Naive thymus-derived CD8-positive, alpha-beta T cell (primary cell): Measurements from ENCODE around the gene GGT5. TPM values are rescaled to one million over a fixed set of nuclear protein-coding genes. Genes with fewer than 3 reads are reported as not detected.
"Not testable (repeated sequence)": the region's sequence is repeated elsewhere in the genome, so short reads cannot be mapped to it uniquely, and the experiment has no call there.

Source experiments
- ATAC-seq, 2 donors: fragments of 150-1000 bp; cut with Tn5 transposase in 1 of 2; sonication (Bioruptor Pico), chemical (Tn5 transposase) in 1 of 2; 1 replicate in 1 of 2; 2 replicates in 1 of 2; pipeline ENCODE4 v1.10.0; 2021; ENCODE audit warnings: mild to moderate bottlenecking in 2 of 2, moderate library complexity in 2 of 2
- POLR2A ChIA-PET: fragments of 350-600 bp; sonication (Branson Sonifier 250); formaldehyde crosslinking; loops from one replicate; lab custom pipeline; 2021; ENCODE audit warnings: antibody characterized with exemption; lab: Charles Lee
- DNase-seq, 10 donors: peaks; one replicate each; pipeline versions ENCODE4 v3.0.0 to v3.0.0-alpha.2; 2020 to 2022
- H3K27ac Mint-ChIP-seq, 10 donors: one replicate each; pipeline ENCODE4 v1.8.0; 2020 to 2022; ENCODE audit warnings: mild to moderate bottlenecking in 10 of 10, mixed read lengths in 10 of 10, moderate library complexity in 4 of 10, inconsistent platforms in 1 of 10
- H3K27me3 Mint-ChIP-seq, 5 donors: one replicate each; pipeline ENCODE4 v1.8.0; 2021 to 2022; ENCODE audit warnings: mixed read lengths in 5 of 5
- H3K36me3 Mint-ChIP-seq, 3 donors: one replicate each; pipeline ENCODE4 v1.8.0; 2020 to 2022; ENCODE audit warnings: mixed read lengths in 3 of 3, mild to moderate bottlenecking in 2 of 3, inconsistent platforms in 1 of 3
- H3K4me1 Mint-ChIP-seq, 4 donors: one replicate each; pipeline ENCODE4 v1.8.0; 2021 to 2022; ENCODE audit warnings: mixed read lengths in 4 of 4
- H3K4me3 Mint-ChIP-seq, 10 donors: one replicate each; pipeline ENCODE4 v1.8.0; 2020 to 2022; ENCODE audit warnings: mild to moderate bottlenecking in 10 of 10, mixed read lengths in 10 of 10, moderate library complexity in 6 of 10, inconsistent platforms in 1 of 10
- H3K9me3 Mint-ChIP-seq, 9 donors: one replicate each; pipeline ENCODE4 v1.8.0; 2020 to 2022; ENCODE audit warnings: mixed read lengths in 9 of 9, mild to moderate bottlenecking in 3 of 9, inconsistent platforms in 1 of 9, moderate library complexity in 1 of 9
- polyA plus RNA-seq, 3 donors: library from polyadenylated mRNA; unstranded; fragments of 300-500 nt; fragmentation: Illumina TruSeq; gene quantifications; one replicate each; pipeline ENCODE4 v1.2.3, GENCODE V29; 2021
- total RNA-seq, 8 experiments: library from RNA in 2 of 8; stranded (reverse) in 2 of 8; gene quantifications; one replicate each; pipeline ENCODE4 v1.2.3 and lab custom pipeline; 2021 to 2026

GGT5 gene
- total and polyA plus RNA-seq, 5 experiments from 2014 or later: 0.08 TPM; not detected in 4

GRCh38 chr22:24224468-24224867 is 20.4 kb downstream of the GGT5 start:
- DNase-seq: no peak
- no peak for ATAC-seq
- no peak overlapping the region for H3K4me3 Mint-ChIP-seq
- peaks cover 0 to 2% (median 0%) of the 10 kb centered on the region in 3 donors for H3K36me3 Mint-ChIP-seq
- H3K4me1 Mint-ChIP-seq: peaks cover 0 to 1% (median 0%) of the 10 kb centered on the region in 4 donors
- peaks cover 0 to 6% (median 0%) of the 10 kb centered on the region in 9 donors for H3K9me3 Mint-ChIP-seq
- no peak overlapping the region for H3K27ac Mint-ChIP-seq
- POLR2A ChIA-PET: interaction anchor here (1.6 kb wide), 1 partner anchor 10 kb away, joined by 4 read pairs; no protein-coding TSS in a partner anchor
- no peaks in the 10 kb centered on the region for H3K27me3 Mint-ChIP-seq

GRCh38 chr22:24219750-24220149 is 25.1 kb downstream of the GGT5 start:
- H3K4me3 Mint-ChIP-seq: no peak overlapping the region
- no peaks in the 10 kb centered on the region for H3K27me3 Mint-ChIP-seq
- H3K27ac Mint-ChIP-seq: no peak overlapping the region
- POLR2A ChIA-PET: no interaction called here
- H3K36me3 Mint-ChIP-seq: peaks cover 0 to 2% (median 0%) of the 10 kb centered on the region in 3 donors
- peaks cover 0 to 6% (median 0%) of the 10 kb centered on the region in 9 donors for H3K9me3 Mint-ChIP-seq
- ATAC-seq: no peak
- H3K4me1 Mint-ChIP-seq: peaks cover 0 to 13% (median 4%) of the 10 kb centered on the region in 4 donors
- no peak for DNase-seq

GRCh38 chr22:24217384-24217783 is 27.5 kb downstream of the GGT5 start:
- POLR2A ChIA-PET: interaction anchor here (1.0 to 1.1 kb wide), 2 partner anchors 11 to 17 kb away, joined by 4 read pairs; no protein-coding TSS in a partner anchor
- no peak overlapping the region for H3K27ac Mint-ChIP-seq
- no peak for DNase-seq
- H3K4me3 Mint-ChIP-seq: no peak overlapping the region
- H3K27me3 Mint-ChIP-seq: no peaks in the 10 kb centered on the region
- H3K36me3 Mint-ChIP-seq: no peaks in the 10 kb centered on the region
- H3K9me3 Mint-ChIP-seq: no peaks in the 10 kb centered on the region
- H3K4me1 Mint-ChIP-seq: peaks cover 0 to 15% (median 4%) of the 10 kb centered on the region in 4 donors
- ATAC-seq: no peak

GRCh38 chr22:24216541-24217209 is 28.2 kb downstream of the GGT5 start:
- peak in 1 of 2 donors; percentile 83 for ATAC-seq
- POLR2A ChIA-PET: interaction anchor here (1.1 kb wide), 1 partner anchor 12 kb away, joined by 4 read pairs; no protein-coding TSS in a partner anchor

GRCh38 chr22:24214467-24215285 is 30.2 kb downstream of the GGT5 start:
- DNase-seq: no peak
- Mint-ChIP-seq H3K4me1 (peaks cover 0 to 17% (median 4%) of the 10 kb centered on the region in 4 donors), H3K27ac (peak overlapping the region in 3 of 10 donors; percentile 1 to 46 (median 13)), H3K9me3 (no peaks in the 10 kb centered on the region), H3K27me3 (no peaks in the 10 kb centered on the region), H3K36me3 (no peaks in the 10 kb centered on the region), H3K4me3 (no peak overlapping the region)
- ATAC-seq: no peak
- POLR2A ChIA-PET: interaction anchor here (1.5 kb wide), 1 partner anchor 10 kb away, joined by 4 read pairs; no protein-coding TSS in a partner anchor

More at GRCh38 chr22:24216541-24217209, 28.2 kb downstream of the GGT5 start:
- Mint-ChIP-seq H3K36me3 (no peaks in the 10 kb centered on the region), H3K27me3 (no peaks in the 10 kb centered on the region), H3K9me3 (no peaks in the 10 kb centered on the region), H3K4me1 (peaks cover 0 to 17% (median 4%) of the 10 kb centered on the region in 4 donors), H3K27ac (peak overlapping the region in 3 of 10 donors; percentile 58 to 75 (median 65)), H3K4me3 (no peak overlapping the region)
- peak in 4 of 10 donors; percentile 5 to 25 (median 11) for DNase-seq

GRCh38 chr22:24213111-24213510 is 31.8 kb downstream of the GGT5 start:
- ATAC-seq, H3K27me3 Mint-ChIP-seq, H3K9me3 Mint-ChIP-seq, H3K36me3 Mint-ChIP-seq, POLR2A ChIA-PET, H3K4me3 Mint-ChIP-seq, DNase-seq, H3K27ac Mint-ChIP-seq: not testable (repeated sequence)
- H3K4me1 Mint-ChIP-seq: peaks cover 2 to 21% (median 8%) of the 10 kb centered on the region in 4 donors

GRCh38 chr22:24211716-24212115 is 33.2 kb downstream of the GGT5 start:
- H3K4me3 Mint-ChIP-seq, H3K27me3 Mint-ChIP-seq, DNase-seq, H3K27ac Mint-ChIP-seq, POLR2A ChIA-PET, H3K36me3 Mint-ChIP-seq, H3K9me3 Mint-ChIP-seq, ATAC-seq: not testable (repeated sequence)
- H3K4me1 Mint-ChIP-seq: peaks cover 11 to 28% (median 20%) of the 10 kb centered on the region in 4 donors

GRCh38 chr22:24210409-24210808 is 34.5 kb downstream of the GGT5 start:
- DNase-seq, H3K27me3 Mint-ChIP-seq, H3K36me3 Mint-ChIP-seq, POLR2A ChIA-PET, H3K4me3 Mint-ChIP-seq, H3K9me3 Mint-ChIP-seq, ATAC-seq, H3K27ac Mint-ChIP-seq: not testable (repeated sequence)
- peaks cover 11 to 30% (median 18%) of the 10 kb centered on the region in 4 donors for H3K4me1 Mint-ChIP-seq

- no peak for ATAC-seq
- POLR2A ChIA-PET: no interaction called here
- Mint-ChIP-seq H3K4me3 (no peak overlapping the region), H3K27me3 (no peaks in the 10 kb centered on the region), H3K4me1 (peaks cover 11 to 32% (median 18%) of the 10 kb centered on the region in 4 donors), H3K9me3 (no peaks in the 10 kb centered on the region), H3K27ac (no peak overlapping the region), H3K36me3 (no peaks in the 10 kb centered on the region)
- DNase-seq: no peak
Measured at GRCh38 chr22:24209687-24210086, 35.2 kb downstream of the GGT5 start.

- Mint-ChIP-seq H3K9me3 (no peaks in the 10 kb centered on the region), H3K36me3 (no peaks in the 10 kb centered on the region), H3K4me1 (peaks cover 11 to 32% (median 18%) of the 10 kb centered on the region in 4 donors), H3K27ac (peak overlapping the region in 3 of 10 donors; percentile 3 to 7 (median 5)), H3K4me3 (no peak overlapping the region), H3K27me3 (no peaks in the 10 kb centered on the region)
- ATAC-seq: no peak
- POLR2A ChIA-PET: interaction anchor here (0.6 kb wide), 1 partner anchor 9 kb away, joined by 3 read pairs; no protein-coding TSS in a partner anchor
- DNase-seq: no peak
Measured at GRCh38 chr22:24209016-24209415, 35.9 kb downstream of the GGT5 start.

GRCh38 chr22:24208012-24208749 is 36.7 kb downstream of the GGT5 start:
- H3K4me1 Mint-ChIP-seq: peaks cover 11 to 32% (median 18%) of the 10 kb centered on the region in 4 donors
- H3K27me3 Mint-ChIP-seq: no peaks in the 10 kb centered on the region
- POLR2A ChIA-PET: no interaction called here
- no peaks in the 10 kb centered on the region for H3K9me3 Mint-ChIP-seq
- no peak for DNase-seq
- ATAC-seq: no peak
- peak overlapping the region in 5 of 10 donors; percentile 22 to 89 (median 58) for H3K27ac Mint-ChIP-seq
- no peaks in the 10 kb centered on the region for H3K36me3 Mint-ChIP-seq
- peak overlapping the region in 5 of 10 donors; percentile 2 to 65 (median 42) for H3K4me3 Mint-ChIP-seq
